Stimulated activated CD4-positive, alpha-beta T cell treated with anti-CD3 and anti-CD28 coated beads, TNF-alpha, amount 100 ng/mL, for 4 hours (primary cell): ENCODE results near the gene TMEM72.

ENCODE experiments used
- DNase-seq, 3 experiments: peaks; one replicate each; pipeline ENCODE4 v3.0.0-alpha.2; 2020; ENCODE audit warnings: low read depth in 3 of 3

Gene TMEM72

DNA sequence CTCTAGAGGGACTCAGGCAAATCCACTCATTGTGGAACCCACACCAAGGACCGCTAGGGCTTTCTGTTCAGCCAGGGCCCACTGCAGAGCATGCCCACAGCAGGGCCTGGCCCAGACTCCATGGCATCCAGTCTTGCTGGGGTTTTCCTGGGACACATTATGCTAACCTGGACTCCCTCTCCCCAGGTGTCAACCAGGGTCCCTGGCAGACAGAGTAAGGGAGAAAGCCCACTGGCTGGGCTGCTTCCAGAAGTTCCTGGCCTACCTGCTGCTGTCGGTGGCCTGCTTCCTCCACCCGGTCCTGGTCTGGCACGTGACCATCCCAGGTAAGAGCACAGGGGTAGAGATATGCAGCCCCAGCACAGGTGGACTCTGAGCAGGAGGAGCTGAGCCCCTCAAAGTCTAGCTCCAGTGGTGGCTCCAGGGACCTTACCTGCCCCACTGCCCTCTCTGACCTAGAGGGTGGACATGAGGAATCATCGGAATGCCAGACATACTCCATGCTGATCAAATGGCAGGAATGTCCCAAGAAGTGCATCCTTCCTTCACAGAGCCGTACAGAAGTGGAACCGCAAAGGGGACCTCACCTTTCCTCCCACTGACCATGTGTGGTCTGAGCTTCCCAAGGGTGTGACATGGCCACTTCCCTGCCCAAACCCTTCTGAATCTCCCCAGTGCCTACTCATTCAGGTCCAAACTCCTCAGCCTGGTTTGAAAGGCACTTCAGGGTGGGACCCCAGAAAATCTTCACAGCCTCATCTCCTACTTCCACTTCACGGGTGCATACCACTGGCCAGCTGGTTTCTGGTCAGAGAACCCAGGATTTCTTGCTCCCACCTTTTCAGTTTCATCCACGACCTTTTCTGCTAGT, 22.5 kb downstream of the TMEM72 start:
- no peak for DNase-seq

DNA sequence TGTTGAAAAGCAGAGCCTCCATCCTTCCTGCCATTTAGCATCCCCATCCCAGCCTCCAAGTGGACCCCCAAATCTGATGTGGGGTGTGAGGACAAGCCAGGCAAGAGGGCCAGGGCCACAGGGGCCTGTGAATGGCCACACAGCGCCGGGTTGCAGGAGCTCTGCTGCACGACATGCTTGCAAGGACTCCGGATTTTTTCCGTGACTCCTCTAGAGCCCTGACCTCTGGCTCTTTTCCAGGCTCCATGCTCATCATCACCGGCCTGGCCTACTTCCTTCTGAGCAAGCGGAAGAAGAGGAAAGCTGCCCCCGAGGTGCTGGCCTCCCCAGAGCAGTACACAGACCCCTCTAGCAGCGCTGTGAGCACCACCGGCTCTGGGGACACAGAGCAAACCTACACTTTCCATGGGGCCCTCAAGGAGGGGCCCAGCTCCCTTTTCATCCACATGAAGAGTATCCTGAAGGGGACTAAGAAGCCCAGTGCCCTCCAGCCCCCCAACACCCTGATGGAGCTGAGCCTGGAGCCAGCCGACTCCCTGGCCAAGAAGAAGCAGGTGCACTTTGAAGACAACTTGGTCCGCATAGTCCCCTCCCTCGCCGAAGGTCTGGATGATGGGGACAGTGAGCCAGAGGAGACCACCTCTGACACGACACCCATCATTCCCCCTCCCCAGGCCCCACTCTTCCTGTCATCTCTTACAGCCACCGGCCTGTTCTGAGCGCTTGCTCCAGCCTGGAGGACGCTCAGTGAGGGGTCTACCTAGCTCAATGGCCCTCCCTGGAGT, 23.5 kb downstream of the TMEM72 start:
- DNase-seq, result no peak

DNA sequence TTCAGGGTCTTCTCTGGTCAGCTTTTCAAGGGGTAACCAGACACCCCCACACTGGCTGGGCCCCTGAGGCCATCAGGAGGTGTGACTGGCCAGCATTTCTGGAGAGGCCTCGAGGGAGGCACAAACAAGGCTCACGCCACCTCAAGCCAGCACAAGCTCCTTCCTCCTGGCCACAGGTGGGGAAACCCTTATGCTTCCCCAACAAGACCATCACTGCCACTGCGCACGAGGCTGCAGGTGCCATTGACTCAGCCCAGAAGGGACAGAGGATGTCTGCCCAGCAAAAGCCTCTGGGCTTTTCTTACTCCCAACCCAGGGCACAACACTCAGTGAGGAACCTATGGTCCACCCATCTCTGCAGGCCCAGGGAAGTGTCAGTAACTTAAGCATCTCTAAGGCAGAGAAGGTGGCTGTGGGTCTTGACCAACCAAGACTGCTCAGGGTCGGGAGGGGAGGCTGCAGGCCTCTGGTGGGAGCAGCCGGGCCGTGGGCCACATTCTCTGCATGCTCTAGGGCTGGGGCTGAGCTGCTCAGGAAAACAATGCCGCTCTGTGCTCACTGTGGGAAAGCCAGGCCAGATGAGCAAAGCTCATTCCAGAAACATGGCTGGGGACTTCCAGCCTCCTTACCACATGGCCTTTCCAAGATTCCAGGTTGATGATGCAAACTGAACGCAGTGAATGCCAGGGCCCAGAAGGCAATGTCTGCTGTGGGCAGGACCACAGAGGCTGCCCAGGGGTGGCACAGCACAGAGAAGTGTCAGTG, 24.2 kb downstream of the TMEM72 start:
- no peak for DNase-seq

DNA sequence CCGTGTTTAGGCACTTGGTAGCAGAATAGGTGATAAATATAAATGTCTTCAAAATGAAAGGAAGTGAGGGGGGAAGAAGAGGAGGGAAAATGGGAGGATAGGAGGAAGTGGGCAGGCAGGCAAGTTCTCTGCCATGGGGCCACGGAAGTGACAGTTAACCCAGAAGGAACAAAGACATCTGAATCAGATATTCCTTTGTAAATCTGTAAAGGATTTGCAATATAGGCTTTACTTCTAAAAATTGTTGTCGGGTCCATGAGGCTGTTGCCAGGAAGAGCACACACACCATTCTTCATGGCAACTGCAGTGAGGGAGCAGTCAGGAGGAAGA, 24.8 kb downstream of the TMEM72 start:
- no peak for DNase-seq

DNA sequence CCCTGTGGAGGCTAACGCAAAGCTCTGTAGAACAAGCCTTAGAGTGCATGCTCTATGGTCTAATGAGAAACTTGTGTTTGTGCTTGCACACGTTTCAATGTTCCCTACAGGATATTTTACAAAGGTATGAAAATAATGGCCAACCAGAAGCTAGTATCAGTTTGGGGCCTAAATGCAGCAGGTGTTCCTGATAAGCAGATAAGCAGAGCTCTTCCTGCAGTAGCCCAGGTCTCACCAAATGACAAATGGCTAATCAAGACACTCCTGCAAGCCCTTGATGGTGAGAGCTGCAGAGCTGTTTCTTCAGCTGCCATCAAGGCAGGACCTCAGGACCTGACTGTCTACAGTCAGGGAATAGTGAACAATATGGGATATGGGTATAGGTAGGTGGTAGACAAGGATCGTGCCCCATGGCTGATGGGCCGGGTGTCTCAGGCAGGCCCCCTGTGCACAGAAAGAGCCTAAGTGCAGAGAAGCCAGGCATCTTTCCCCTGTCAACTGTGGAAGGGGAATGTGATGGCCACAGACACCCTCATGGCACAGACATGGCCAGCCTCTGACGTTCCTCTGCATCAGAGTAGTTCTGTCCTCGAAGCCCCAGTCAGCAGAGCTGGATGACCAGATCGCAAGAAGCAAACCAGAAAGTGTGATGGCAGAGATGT, 25.3 kb downstream of the TMEM72 start:
- DNase-seq, result no peak

DNA sequence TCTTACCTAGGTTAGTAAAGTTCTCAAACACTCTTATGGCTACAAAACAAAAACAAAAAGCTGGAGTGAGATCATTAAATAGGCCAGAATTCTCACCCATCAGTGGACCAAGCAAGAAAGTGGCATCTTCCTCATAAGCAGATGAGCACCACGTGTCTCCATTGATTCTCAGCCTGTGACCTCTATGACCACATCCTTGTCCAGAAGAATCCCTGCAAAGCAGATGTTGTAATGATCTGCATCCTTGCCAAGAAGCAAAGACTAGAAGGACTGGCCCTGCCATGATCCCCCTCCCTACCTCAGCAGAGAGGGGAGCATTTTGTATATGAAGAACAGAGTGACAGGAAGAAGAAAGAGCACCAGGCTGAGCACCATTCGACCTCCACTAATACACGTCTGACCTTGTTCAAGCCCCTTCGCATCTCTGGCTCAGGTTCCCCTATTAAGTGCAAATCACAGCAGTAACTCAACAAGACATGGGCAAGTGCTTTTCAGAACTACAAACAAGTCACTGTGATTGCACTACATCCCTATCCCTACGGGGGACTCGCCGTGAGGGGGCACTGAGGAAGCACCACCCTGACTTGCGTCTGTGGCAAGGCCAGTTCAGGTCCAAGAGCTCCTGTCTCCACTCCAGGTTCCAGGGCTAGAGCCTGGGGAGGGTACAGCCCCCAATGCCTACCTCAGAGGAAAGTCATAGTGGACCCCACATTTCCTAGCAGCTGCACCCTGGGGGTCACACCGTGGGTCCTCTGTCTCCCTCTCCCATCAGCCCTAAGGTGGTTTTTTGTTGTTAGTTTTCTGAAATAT, 26.3 kb downstream of the TMEM72 start:
- no peak for DNase-seq

DNA sequence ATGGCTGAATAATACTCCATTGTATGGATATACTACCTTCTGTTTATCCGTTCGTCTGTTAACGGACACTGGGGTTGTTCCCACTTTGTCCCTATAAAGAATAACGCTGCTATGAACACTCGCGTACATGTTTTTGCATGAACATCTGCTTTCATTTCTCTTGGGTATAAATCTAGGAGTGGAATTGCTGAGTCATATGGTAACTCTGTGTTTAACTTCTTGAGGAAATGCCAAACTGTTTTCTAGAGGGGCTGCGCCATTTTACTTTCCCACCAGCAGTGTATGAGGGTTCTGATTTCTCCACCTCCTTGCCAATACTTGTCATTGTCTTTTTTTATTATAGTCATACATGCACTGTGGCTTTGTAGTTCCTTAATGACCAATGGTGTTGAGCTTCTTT, 27.8 kb downstream of the TMEM72 start:
- no peak for DNase-seq

DNA sequence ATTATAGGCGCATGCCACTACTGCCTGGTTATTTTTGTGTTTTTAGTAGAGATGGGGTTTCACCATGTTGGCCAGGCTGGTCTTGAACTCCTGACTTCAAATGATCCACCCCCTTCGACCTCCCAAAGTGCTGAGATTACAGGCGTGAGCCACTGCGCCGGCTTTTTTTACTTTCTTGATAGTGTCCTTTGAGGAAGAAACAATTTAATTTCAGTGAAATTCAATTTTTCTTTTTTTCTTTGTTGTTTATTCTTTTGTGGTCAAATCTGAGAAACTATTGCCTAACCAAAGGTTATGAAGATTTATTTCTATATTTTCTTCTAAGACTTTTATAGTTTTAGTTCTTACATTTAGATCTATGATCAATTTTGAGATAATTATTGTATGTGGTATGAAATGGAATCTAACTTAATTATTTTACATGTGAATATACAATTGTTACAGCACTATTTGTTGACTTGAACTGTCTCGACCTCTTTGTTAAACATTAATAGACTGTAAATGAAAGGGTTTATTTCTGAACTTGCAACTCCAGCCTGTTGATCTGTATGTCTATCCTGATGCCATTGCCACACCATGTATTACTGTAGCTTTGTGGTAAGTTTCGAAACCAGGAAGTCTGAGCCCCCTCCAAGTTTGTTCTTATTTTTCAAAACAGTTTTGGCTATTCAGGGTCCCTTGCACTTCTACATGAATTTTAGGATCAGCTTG, 28.7 kb downstream of the TMEM72 start:
- no peak for DNase-seq

DNA sequence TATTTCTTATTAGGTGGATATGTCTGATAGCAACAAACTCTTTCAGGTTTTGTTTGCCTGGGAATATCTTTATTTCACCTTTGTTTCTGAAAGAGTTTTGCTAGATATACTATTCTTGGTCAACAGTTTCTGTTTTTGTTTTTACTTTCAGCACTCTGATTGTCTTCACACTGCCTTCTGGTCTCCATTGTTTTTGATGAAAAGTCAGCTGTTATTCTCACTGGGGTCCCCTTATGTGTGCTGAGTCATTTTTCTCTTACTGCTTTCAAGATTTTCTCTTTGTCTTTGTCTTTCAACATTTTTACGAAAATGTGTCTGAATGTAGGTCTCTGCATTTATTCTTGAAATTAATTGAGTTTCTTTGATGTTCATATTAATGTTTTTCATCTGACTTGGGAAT, 33.2 kb downstream of the TMEM72 start:
- DNase-seq, result no peak

DNA sequence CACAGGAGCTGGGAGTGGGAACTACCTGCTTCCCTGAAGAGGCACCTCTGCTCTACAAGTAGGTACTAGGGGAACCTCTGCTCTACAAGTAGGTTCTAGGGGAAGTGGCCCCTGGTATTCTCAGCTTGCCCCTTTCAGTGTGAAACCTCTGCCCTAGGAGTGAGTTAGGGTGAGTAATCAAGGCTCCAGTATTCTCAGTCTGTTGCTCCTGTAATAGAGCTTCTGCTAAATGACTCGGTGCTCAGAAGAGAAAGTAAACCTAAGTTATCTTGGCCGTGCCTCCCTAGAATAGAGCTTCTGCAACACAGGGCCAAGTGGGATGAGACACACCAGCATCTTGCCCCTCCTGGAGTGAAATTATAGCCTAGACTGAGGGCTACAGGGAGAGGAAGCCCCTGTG, 35.1 kb downstream of the TMEM72 start:
- DNase-seq, result no peak

DNA sequence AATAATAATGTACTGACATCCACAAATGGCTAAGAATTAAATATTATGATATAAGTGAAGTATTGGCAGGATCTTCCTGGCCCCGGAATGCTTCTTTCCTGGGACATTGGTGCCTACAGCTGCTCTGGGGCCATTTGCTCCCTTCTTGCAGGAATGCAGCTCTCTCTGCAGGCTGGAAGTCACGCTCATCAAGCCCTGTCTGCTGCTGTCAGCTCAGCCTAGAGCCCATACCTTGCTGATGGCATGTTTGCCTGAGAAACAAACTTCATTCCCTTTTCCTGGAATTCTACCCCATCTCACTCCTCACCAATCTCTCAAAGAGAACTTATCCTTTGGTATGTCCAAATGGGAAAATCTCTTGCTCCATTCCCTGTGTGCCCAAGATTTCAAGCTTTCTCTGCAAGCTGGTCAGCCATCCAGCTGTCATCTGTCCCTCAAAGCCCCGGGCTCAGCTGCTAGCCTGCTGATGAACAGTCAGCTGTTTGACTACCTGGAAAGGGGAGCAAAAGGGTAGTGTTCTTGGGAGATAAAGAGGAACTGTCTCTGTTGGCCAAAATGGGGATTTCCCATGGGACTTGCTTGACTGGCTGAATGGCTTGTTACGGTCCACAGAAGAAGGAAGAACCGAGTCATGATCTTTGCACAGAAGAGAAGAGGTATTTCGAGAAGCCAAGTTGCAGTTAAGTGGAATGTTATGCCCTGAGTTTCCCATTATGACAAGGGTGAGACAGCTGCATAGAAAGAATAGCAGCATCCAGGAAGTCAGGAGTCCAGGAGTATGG, 36.4 kb downstream of the TMEM72 start:
- DNase-seq, result no peak

DNA sequence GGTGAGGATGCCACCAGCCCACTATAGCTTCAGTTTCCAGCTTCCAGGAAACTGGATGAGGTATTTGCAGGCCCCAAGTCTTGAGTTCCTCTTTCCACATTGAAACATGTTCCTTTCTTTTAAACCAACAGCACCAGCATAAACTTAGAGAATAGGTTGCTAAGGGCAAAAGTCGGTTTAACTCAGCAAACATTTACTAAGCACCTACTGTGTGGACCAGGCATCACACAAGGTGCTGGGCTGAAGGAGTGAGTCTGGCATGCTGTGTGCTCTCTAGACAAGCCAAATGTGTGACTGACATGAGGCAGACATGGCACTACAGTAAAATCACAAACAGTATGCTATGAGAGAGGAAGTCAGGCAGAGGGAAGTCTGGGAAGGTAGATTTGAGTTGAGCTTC, 37.5 kb downstream of the TMEM72 start:
- no peak for DNase-seq

DNA sequence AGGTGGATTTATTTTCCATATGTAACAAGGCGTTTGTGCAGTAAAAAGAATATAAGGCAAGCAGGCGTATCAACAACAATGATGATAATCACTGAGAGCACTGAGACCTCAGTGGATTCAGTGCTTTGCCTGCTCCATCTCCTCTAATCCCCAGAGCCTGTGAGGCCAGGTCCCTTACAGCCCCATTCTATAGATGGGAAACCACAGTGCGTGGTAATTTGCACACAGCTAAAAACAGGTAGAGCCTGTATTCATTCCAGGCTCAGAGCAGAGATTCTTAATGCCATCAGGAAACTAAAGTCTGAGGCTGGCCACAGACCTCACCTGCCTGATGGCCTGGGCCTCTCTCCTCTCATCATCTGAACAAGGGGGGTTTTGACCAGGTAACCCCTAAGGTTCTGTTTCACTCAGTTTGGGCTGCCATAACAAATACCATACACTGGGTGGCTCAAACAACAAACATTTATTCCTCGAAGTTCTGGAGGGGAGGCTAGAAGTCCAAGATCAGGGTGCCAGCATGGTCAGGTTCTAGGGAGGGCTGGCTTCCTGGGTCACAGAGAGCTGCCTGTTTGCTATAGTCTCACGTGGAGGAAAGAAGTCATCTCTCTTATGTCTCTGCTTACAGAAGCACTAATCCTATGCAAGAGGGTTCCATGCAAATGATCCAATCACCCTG, 38.1 kb downstream of the TMEM72 start:
- no peak for DNase-seq

DNA sequence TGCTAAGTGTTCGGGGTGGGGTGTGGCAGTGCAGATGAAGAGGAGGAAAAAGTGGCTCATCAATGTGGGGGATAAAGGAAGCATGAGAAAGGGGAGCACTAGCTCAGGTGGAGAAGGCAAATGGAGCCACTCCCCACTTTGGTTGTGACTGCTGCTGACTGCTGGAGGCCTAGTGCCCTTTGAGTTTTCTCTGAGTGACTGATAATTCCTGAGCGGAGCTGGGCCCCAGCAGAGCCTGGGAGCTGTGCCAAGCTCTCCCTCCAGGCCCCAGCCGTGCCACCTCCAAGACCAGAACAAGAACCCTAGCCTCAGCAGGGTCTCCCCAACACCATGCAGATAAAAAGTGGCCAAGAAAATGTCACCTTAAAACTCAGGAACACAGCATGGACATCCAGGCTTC, 38.8 kb downstream of the TMEM72 start:
- DNase-seq, result no peak

DNA sequence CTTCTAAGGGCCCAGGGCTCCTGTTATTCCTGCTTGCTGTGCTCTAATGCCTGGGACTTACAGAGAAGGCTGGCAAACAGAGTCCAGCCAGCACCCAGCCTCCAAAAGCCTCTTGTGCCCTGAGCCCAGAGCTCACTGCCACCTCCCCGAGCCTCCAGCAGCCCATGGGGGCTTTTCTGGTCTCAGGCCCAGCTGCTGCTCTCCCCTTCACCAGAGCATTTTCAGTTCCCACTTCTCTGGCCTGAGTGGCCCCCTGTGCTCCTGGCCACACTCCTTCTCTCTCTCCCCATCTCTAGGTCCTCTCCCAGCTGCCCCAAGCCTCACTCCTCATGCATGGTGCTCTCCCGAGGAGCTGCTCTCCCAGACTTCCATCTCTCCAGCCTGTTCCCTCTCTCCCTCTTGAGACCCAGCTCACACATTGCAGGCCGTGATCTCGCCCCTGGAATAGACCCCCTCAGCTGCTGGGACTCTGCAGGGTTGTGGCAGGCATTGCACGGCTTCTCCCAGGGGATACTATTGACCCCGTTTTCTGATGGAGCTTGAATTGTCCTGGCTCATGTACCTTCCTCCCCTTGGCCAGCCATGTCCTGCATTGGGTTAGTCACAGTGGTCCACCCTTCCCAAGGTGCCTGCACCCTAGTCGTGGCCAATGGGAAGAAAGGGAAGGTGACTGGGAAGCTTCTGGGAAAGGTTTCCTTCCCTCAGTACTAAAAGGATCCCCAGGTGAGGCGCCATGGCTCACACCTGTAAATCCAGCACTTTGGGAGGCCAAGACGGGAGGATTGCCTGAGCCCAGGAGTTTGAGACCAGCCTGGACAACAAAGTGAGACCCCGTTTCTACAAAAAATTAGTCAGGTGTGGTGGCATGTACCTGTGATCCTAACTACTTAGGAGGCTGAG, 39.4 kb downstream of the TMEM72 start:
- DNase-seq, result no peak

DNA sequence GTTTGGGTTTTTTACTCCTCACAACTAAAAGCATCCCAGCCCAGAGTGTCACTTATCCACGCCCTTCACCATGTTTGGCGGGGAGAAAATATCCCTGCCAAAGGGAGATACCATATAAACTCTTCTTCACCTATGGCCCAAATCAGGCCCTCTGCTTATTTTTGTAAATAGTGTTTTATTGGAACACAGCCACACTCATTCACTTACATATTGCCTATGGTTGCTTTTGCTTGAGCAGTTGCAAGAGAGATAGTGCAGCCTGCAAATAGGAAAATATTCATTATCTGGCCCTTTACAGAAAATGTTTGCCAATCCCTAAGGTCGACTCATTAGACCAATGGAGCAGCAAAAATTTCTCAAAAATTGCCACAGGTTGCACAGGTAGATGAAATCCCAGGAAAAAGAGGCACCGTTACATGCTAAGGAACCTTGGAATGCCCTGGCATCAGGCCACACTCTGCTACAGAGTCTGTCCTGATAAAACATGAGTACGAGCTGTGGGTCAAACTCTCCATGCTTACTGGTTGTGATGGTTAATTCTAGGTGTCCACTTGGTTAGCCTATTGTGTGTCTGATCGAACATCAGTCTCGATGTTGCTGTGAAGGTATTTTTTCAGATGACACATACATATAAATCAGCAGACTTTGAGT, 40.6 kb downstream of the TMEM72 start:
- DNase-seq, result no peak

DNA sequence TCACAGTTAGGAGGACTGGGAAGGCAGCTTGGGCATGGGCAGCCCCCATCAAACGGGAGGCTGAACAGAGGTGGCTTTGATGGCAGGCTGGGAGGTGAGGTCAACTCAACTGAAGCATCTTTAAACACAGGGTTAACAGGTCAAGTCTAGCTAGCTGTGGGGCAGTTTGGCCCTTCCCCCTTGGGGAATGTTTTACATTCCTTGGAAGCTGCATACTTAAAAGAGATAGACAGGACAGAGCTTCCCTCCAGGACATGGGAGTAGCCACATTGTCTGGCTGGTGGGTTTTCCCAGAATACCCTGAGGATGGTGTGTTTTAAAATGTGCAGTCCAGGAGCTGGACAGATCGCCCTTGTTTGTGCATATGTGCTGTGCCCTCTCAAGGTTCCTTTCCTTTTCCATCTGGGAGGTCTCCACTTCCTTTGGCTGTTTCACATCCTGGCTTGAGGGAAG, 41.7 kb downstream of the TMEM72 start:
- no peak for DNase-seq
